ENCODE data around the gene CYTH4. TPM values are rescaled to one million over a fixed set of nuclear protein-coding genes. Genes with fewer than 3 reads are reported as not detected.

CYTH4 gene
- total and polyA plus RNA-seq, 9 donors, result 2.4 to 14.5 (median 6.2) TPM

DNA sequence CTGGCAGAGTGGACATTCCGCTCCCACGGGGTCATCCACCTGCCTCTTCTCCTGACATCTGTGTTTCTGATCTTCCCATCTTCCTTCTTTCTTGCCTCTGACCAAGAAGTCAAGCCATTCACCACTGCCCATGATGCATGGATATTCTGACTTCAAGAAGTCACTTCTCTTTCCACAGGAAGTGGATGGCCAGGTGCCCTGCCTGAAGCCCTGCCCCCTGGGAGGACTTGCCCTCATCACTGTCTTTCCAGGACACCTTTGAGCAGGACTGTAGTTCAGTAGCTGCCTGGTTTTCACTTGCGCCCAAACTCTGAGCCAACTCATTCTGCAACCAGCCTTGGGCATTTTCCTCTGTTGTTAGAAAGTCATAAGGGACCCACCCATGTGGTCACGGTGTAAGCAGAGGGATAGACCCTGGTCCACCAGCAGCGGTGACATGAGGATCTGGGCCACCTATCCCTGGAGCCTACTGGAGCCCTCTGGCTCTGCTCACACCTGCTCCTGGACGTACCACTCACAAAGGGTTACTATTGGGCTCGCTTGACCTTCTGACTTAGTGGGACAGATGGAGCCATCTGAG, 6.9 kb downstream of the CYTH4 start:
- no peaks in the 10 kb centered on the region for H3K27me3 ChIP-seq
- TF ChIP-seq, protein P1, sequence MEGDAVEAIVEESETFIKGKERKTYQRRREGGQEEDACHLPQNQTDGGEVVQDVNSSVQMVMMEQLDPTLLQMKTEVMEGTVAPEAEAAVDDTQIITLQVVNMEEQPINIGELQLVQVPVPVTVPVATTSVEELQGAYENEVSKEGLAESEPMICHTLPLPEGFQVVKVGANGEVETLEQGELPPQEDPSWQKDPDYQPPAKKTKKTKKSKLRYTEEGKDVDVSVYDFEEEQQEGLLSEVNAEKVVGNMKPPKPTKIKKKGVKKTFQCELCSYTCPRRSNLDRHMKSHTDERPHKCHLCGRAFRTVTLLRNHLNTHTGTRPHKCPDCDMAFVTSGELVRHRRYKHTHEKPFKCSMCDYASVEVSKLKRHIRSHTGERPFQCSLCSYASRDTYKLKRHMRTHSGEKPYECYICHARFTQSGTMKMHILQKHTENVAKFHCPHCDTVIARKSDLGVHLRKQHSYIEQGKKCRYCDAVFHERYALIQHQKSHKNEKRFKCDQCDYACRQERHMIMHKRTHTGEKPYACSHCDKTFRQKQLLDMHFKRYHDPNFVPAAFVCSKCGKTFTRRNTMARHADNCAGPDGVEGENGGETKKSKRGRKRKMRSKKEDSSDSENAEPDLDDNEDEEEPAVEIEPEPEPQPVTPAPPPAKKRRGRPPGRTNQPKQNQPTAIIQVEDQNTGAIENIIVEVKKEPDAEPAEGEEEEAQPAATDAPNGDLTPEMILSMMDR (IDR thresholded peaks at IDR 0.05), result no peak
- TF ChIP-seq EP300 (IDR thresholded peaks at IDR 0.05) (no peak), POLR2A (IDR thresholded peaks at IDR 0.05) (no peak)
- H3K36me3 ChIP-seq, result no peaks in the 10 kb centered on the region
- DNase-seq, result no peak
- no peaks in the 10 kb centered on the region for H3K9me3 ChIP-seq
- 89 to 93% (median 89%) methylated on average over 7 of the region's 7 CpGs for WGBS, 3 donors
- intact Hi-C loops (cut with DNase I), result no loop called here
- no peak overlapping the region for H3K4me3 ChIP-seq
- no peak overlapping the region for H3K27ac ChIP-seq
- H3K4me1 ChIP-seq (ENCODE audit: insufficient read depth), result no peaks in the 10 kb centered on the region

DNA sequence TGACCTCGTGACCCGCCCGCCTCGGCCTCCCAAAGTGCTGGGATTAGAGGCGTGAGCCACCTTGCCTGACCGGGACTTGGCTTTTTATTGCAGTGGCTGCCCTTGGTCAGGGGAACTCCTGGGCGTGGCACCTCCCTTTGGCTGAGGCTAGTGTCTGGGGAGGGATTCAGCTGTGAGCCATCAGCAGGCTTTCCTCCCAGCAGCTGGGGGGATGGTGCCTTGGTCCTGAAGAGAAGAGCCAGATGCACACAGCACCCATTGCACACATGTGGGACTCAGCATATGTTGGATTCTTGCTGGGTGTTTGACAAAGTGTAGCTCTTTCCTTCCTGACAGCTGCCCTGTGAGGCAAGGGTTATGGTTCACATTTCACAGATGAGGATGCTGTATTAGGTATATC, 8.4 kb downstream of the CYTH4 start:
- no peaks in the 10 kb centered on the region for H3K36me3 ChIP-seq
- H3K4me1 ChIP-seq (ENCODE audit: insufficient read depth), result no peaks in the 10 kb centered on the region
- no peaks in the 10 kb centered on the region for H3K27me3 ChIP-seq
- H3K27ac ChIP-seq, result no peak overlapping the region
- no peak overlapping the region for H3K4me3 ChIP-seq
- intact Hi-C loops (cut with DNase I), result no loop called here
- DNase-seq, result no peak
- no peaks in the 10 kb centered on the region for H3K9me3 ChIP-seq
- TF ChIP-seq, protein P1 (IDR thresholded peaks at IDR 0.05), result no peak
- WGBS, 3 donors, result 26 to 50% (median 49%) methylated on average over 7 of the region's 7 CpGs

DNA sequence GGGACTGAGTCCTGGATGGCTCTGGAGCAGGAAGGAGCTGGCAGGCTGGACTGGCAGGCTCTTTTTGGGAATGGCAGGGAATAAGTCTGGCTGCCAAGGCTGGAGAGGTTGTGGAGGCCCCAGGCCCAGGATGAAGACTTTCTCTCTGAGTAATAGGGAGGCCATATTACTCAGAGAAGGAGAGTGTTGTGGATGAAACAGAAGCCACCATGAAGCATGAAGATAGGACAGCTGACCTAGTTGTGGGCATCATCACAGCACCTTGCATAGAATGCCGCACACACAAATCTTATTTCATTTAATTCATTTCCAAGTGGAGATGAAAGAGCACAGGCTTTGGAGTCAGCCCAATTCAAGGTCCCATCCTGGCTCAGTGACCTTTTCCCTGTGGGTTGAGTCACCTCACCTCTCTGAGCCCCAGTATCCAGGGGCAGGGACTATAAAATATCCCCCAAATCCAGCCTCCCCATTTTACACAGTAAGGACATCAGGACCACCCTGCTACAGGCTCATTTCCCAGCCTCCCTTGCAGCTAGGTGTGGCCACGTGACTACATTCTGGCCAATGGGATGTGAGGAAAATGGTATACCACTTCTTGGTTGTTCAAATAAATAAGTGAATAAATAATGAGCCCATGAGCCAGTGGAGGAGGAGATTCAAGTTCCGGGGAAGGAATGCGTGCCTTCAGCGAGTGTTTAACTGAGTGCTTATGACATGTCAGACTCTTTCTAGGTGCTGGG, 9.4 kb downstream of the CYTH4 start:
- Histone ChIP-seq H3K4me1 (ENCODE audit: insufficient read depth) (no peaks in the 10 kb centered on the region), H3K27ac (no peak overlapping the region), H3K9me3 (no peaks in the 10 kb centered on the region), H3K4me3 (no peak overlapping the region), H3K27me3 (no peaks in the 10 kb centered on the region), H3K36me3 (no peaks in the 10 kb centered on the region)
- TF ChIP-seq EP300 (IDR thresholded peaks at IDR 0.05) (no peak), POLR2A (IDR thresholded peaks at IDR 0.05) (no peak)
- TF ChIP-seq, protein P1 (IDR thresholded peaks at IDR 0.05), result no peak
- DNase-seq, result no peak
- intact Hi-C loops (cut with DNase I), result no loop called here
- WGBS, 3 donors, result 91 to 97% (median 95%) methylated on average over 5 of the region's 5 CpGs

DNA sequence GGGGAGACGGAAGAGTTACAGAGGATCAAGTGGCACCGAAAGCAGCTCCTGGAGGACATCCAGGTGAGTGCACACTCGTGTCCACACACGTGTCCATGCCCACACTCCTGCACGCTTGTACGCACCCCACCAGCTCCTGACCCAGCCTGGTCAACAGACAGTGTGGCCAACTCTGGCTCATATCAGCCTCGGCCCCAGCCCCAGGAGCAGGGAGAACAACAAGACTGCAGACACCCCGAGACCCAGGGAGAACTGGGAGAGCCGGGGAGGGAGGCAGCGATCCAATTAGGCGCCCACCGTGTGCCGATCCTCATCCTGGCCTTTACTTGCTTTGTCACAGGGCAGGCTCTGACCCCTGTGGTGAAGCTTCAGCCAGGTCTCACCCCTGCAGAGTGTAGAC, 10.3 kb downstream of the CYTH4 start:
- DNase-seq, result no peak
- H3K4me3 ChIP-seq, result no peak overlapping the region
- H3K27me3 ChIP-seq, result no peaks in the 10 kb centered on the region
- no peaks in the 10 kb centered on the region for H3K9me3 ChIP-seq
- no peak overlapping the region for H3K27ac ChIP-seq
- TF ChIP-seq POLR2A (IDR thresholded peaks at IDR 0.05) (no peak), EP300 (IDR thresholded peaks at IDR 0.05) (no peak)
- TF ChIP-seq, protein P1 (IDR thresholded peaks at IDR 0.05), result no peak
- intact Hi-C loops (cut with DNase I), result no loop called here
- no peaks in the 10 kb centered on the region for H3K4me1 ChIP-seq (ENCODE audit: insufficient read depth)
- WGBS, 3 donors, result 73 to 89% (median 80%) methylated on average over 13 of the region's 13 CpGs
- H3K36me3 ChIP-seq, result no peaks in the 10 kb centered on the region

Data from ovary (tissue), 9 donors.